ENCODE measurements around the gene CMIP.

CMIP gene

DNA sequence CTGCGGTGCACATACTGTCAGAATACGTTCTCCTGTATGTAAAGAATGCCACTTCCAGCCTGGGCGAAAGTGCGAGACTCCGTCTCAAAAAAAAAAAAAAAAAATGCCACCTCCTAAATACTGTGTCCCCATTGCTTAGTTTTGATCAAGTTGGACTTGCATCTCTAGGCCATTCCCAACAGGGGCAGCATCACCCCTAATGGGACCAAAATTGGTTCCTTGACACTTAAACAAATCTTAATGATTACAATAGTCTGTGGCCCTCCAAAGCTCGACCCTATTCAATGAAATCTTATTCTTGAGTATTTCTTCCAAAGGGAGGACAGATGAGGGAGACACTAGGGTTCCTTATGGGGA lies 179.8 kb downstream of the CMIP start:
- no peak for DNase-seq (ENCODE audit: low spot score)

DNA sequence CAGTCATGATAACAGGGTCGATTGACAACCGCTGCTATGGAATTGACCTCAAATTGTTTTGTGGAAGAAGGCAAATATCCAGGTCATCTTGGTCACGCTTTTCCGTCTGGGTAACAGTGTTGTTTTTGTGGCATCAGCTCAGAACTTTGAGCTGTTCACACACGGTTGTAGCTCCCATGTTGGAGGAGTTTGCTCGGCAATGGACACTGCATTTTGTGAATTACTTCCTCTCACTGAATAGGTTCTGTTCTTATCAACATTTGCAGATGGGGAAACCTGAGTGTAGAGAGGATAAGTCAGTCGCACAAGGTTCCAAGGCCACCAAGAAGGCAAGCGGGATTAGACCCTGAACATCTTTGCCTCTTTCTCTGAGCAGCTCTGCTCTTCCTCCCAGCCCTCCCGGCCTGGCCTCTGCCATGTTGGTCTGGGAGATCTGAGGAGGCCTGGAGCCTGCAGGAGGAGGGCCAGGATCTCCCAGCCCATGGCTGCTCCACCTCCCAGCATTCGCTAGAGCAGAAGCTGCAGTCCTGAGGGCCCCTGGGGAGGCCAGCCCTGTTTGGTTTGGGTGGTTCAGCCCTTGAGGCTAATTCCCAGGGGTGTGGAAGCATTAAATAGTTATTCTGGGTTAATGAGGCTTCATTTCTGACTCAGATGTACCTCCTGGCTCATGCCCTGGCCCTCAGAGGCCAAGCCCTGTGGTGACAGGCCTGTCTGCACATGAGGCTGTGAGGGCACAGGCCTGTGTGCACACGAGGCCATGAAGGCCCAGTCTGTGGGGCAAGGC lies 180.3 kb downstream of the CMIP start:
- DNase-seq (ENCODE audit: low spot score), result no peak

DNA sequence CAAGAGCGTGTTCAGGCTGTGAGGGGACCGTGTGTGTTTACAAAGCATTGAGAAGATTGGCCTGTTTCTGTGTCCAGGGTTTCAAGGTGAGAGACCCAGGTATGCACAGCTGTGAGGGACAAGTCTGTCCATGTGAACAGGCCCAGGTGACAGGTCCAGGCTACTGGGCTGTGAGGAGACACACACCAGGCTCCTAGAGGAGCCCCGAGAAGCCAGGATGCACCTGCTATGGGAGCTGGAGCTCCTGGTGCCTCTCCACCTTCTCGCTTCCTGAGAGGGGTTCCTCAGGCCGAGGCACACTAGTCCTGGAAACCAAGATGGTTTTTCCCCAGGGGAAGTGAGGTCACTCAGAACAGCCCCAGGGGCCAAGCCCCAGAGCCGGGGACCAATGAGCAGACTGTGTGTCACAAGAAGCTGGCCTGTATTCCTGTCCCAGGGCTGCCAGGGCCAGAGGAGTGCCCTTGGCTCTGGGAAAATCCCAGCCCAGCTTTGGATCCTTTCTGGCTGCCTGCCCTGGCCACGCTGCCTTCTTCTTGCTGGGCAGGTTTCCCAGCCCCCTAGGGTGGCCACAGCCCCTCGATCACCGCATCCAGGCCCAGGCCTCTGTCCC lies 181.0 kb downstream of the CMIP start:
- DNase-seq (ENCODE audit: low spot score), result no peak

DNA sequence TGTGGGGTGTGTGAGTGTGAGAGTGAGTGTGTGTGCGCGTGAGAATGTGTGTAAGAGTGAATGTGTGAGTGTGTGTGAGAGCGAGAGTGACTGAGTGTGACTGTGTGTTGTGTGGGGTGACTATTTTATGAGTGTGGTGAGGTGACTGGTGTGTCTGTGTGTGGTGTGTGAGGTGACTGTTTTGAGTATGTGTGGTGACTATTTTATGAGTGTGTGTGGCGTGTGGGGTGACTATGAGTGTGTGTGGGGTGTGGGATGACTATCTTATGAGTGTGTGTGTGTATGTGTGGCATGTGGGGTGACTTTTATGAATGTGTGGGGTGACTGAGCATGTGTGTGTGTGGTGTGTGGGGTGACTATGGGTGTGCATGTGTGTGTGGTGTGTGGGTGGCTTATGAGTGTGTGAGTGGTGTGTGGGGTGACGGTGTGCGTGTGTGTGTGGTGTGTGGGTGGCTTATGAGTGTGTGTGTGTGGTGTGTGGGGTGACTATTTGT lies 181.6 kb downstream of the CMIP start:
- no peak for DNase-seq (ENCODE audit: low spot score)

DNA sequence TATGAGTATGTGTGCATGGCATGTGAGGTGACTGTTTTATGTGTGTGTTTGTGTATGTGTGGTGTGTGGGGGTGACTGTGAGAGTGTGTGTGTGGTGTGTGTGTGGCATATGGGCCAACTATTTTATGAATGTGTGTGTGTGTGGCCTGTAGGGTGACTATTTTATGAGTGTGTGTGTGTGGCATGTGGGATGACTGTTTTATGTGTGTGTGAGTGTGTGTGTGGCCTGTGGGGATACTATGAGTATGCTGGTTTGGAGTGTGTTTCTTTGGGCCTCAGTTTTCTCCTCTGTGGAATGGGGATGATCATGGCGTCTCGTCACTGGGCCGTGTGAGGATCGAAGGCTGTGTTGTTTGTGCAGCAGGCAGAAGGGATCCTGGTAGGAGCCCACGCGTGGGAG lies 182.4 kb downstream of the CMIP start:
- DNase-seq (ENCODE audit: low spot score), result no peak

DNA sequence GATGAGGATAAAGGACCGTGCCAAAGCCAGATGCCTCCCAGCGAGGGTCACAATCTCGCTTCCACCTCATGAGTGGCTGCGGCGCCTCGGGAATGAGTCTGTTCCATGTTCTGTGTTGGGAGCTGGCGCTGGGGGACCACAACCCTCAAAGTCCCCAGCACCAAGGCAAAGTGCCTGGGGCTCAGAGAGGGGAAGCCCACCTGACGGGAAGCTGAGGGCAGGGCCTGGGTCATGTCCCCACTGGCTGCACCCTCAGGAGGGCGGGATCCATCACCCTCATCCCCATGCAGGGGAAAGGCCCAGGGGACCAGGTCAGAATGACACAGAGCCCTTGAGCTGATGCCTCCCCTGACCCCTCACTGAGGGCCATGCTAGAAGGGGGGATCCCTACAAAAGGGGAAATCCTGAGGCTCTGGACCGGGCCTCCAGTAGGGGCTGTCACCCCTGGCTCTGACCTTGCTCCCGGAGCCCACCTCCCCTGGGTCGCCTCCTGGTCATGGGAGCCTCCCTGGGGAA lies 183.2 kb downstream of the CMIP start:
- DNase-seq (ENCODE audit: low spot score), result no peak

DNA sequence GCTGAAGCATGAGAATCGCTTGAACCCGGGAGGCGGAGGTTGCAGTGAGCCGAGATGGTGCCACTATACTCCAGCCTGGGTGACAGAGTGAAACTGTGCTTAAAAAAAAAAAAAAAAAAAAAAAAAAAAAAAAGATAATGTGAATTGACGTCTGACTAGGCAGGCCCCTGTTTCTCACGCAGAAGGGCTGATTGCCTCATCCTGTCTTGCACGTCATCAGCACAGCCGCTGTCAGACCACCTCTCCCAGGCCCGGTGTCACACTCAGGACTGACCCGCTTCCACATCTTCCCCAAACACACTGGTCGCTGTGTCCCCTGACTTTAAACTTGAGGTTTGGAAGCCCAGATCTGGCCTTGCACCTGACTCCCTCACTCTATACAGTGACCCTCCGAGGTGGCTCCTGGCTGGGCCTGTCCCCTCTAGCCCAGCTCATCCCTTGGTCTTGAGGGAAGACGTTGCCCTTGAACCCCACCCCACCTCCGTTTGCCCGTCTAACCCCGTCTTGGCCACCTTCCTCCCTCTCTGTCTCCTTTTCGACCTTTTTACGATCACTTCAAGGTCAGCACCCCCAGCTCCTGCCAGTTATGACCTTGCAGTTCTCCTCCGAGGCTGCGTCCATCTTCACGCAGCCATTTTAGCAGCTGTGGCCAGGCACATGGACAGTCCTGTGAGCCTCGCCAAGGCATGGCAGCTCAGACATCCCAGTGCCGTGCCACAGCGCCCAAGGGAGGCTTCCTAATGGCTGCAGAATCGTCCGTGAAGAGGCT lies 184.6 kb downstream of the CMIP start:
- no peak for DNase-seq (ENCODE audit: low spot score)

DNA sequence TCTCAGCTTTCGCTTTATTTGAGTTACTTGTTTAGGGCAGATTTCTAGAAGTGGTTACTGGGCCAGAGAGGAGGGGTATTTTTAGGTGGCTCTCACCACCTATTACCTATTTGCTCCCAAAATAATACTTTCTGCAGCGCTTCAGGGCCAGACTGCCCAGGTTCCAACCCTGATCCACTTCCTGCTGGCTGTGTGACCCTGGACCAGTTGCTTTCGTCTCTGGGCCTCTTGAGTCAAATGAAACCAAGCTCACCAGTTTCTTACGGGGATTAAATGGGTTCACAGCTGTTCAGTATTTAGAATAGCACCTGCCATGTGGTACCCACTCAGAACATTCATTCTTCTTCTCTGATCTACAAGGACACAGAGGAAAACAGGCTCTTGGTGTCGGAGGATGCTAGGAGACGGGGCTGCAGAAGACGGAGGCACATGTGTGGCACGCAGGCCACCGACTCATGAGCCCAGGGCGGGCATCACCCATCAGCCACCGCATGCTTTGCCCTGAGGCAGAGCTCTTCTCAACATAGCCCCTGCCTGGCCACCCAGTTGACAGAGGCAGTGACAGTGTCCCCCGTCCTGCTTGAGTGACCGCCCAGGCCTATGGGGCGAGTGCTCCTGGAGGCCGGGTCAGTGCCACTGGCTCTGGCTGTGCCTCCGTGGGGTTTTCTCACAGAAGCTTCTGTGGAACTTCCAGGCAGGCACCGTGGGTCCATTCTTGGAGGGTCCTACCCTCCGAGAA lies 185.5 kb downstream of the CMIP start:
- no peak for DNase-seq (ENCODE audit: low spot score)

DNA sequence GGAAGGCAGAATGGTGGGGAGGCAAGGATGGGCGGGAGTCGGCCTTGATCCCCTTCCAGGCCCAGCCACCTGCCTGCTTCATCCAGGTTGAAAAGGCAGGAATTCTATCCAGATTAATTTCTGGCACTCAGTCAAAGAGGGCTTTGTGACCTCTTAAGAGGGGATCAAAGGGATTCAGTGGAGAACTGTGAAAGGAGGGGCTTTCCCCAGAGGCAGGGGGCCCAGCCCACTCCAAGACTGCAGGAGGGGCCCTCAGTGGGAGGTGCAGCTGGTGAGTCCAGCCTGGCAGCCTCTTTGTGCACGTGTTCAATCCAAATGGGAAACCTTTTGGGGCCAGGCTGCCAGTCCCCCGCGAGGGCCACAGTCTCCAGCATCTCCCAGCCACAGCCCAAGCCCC lies 186.0 kb downstream of the CMIP start:
- no peak for DNase-seq (ENCODE audit: low spot score)

DNA sequence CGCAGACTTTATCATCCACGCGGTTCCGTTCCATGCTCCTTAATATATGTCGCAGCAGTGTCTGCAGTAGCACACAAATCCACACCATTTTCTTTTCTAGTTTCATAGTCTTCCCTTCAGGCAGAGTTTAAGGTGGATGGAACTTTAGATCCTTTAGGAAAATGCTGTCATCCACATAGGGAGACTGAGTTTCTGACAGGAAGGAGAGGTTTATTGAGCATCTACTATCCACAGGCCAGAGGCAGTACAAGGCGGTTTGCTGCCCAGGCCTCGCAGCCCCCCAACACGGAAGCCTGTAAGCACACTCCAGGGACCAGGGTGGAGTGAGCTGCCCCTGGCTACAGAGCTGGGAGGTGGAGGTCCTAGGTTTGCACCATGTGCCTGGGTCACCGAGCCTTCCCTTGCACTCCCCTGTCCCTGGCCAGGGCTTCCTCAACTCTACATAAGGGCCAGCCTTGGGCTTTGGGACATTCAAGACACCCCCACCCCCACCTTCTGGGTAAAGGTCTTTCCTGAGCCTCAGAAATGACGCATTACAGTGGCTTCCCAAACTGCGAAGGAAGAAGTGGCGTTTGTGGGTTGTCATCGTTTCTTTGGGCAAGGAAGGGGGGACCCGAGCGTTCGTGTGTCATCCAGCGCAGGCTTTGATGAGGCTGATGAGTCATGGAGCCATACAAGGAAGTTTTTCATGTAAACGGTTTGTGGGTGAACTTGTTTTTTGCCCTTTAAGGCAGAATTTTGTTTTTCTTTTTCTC lies 188.0 kb downstream of the CMIP start:
- no peak for DNase-seq (ENCODE audit: low spot score)

DNA sequence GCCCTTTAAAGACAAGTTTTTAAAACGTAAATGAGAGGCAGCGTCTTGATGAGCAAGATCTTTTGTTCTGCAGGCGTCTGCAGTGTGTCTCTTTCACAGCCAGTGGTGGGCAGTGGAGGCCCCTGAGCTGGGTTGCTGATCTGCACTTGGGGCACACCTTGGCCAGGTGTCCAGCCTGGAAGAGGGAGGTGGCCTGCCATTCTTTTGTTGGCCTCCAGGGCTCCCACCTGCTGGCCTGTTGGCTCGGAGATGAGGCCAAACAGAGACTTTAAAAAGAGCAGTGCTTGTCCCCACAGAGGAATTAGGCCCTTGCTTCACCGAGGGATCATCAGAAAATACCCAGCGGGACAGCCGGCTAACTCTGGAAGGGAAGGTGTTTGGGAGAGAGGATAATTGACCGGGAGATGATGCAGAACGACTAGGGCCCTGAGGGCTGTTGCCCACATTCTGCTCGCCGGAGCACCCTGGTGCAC lies 188.6 kb downstream of the CMIP start:
- DNase-seq (ENCODE audit: low spot score), result peak; percentile 42

DNA sequence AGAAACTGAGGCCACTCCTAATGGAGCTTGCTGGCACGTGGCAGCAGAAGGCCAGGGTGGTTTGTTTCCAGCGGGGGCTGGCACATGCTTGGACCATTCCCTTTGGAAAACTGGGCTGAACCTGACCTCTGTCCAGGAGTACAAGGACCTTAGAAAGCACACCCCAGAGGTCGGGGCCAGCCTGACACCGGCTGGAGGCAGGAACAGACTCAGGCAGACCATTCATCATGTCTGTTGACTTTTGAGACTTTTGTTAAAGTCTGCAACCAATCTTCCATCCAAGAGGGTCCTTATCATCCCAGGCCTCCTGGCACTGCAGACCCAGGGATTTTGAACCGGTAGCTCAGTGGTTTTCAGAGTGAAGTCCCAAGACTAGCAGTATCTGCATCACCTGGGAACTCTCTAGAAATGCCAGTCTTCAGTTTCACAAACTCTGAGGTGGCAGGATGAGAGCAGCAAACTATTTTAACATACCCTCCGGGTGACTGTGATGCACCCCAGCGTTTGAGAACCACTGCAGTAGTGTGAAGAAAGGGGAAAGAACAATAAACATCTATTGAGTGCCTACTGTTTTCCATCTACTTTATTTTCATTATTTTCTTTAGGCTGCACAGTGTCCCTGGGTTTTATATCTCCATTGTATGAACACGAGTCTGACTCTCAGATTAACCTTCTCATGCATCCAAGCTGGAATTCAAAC lies 189.2 kb downstream of the CMIP start:
- DNase-seq (ENCODE audit: low spot score), result no peak

DNA sequence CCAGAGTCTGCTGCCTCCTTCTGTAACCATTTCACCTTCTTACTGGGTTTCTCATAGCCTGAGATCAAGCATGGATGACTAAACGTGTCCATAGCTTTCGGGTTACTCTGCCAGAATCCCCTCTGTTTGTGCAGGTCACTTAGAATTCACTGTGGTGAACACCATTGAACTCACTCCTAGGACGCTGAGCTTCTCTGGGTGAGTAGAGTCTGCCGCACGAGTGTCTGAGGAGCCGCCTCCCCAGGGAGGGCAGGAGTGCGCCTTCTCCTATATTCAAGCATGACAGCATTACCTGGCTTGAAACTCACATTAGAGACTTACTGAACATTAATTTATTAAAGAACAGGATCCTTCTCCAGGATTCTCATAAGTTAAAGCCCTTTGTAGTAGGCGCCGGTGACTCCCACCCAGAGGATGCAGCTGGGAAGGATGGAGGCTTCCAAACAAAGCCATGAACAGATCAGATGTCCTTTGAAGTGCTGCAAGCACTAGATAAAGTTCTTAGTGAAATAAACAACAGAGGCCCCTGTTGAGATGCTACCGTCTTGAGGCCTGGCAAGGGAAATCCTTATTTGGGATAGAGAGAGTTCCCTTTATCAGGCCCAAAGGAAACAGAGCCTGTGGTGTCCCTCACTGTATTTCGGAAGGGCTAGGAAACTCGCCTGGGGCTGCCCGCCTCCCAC lies 189.9 kb downstream of the CMIP start:
- DNase-seq (ENCODE audit: low spot score), result no peak

DNA sequence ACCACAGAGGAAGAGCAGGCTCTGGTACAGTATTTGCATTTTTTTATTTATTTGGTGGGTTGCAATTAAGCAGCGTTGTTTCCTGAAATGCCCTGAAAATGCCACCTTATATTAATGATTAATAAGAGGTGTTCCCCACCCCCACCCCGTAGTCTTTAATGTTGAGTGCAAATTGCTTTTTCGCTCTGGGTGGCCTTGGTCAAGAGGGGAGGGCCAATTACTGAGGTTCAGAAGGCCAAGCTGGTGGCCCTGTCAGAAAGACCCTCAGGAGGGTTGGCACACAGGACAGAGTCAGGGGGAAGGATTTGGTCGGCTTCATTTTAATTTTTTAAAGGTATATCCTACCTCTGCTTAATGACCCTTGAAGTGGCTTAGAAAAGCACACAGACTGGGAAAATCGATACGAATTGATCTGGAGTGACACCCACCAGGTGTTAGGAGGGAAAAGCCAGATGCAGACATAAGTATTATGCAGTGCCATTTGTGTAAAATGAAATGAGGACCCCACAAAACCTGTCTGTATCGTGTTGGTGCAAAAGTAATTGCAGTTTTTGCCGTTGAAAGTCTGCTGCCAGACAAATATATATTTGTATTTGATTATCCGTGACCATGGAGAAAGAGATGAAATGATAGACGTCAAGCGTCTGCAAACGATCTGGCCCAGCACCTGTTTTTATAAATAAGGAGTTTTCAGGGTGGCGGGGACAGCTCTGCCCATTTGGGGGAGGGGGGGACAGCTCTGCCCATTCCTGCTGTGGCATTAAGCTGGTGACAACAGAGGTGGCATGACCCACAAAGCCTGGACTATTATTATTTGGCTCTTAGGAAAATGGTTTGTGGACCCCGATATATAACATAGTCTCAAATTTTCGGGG lies 190.7 kb downstream of the CMIP start:
- DNase-seq (ENCODE audit: low spot score), result no peak

DNA sequence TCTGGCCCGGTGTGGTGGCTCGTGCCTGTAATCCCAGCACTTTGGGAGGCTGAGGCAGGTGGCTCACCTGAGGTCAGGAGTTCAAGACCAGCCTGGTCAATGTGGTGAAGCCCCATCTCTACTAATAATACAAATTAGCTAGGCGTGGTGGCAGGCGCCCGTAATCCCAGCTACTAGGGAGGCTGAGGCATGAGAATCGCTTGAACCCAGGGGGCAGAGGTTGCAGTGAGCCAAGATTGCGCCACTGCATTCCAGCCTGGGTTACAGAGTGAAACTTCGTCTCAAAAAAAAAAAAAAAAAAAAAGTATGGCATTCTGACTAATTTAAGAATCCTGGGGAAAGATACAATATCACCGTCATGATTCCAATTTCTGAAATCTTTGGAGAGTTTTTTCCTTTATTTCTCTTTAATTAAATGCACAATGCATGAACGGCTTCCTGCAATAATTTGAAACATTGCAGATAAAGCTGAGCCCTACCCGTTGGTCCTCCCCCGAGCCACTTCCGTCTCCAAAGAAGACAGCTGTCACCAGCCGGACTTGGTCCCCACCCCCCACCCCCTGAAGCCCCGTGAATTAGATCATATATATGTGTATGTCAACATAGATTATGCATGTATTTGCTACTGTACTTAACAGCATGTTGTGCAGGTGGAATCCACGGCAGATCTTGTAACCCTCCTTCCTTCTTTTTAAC lies 191.8 kb downstream of the CMIP start:
- no peak for DNase-seq (ENCODE audit: low spot score)

DNA sequence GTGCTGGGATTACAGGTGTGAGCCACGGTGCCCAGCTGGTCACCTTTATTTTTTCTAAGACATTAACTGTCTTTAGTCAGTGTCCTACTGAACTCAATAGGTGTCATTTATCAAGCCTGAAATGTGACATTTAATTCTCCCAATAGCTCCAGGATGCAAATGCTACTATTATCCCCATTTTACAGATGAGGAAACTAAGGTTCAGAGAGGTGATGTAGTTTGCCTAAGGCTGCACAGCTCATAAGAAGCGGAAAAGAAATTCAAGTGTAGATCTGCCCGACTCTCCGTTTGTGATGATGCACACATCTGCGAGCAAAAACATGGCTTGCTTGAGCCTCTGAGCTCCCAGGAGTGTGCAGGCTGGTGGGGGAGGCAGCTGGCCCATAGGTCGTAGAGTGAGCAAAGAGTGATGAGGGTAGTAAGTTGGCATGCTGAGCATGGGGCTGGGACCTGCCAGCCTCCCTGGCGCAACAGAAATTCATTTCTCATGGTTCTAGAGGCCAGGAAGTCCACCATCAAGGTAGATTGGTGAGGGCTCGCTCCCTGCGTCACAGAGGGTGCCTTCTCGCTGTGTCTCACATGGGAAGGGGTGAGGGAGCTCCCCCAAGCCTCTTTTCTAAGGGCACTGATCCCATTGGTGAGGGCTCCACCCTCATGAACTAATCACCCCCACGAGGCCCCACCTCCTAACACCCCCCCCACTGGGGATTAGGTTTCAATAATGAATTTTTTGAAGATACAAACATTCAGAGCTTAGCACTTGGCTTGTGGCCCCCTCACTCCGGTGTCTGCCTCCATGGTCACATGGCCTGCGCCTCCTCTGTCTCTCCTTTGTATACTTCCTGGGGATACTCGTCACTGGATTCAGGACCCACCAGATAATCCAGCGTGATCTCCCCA lies 193.0 kb downstream of the CMIP start:
- DNase-seq (ENCODE audit: low spot score), result no peak

DNA sequence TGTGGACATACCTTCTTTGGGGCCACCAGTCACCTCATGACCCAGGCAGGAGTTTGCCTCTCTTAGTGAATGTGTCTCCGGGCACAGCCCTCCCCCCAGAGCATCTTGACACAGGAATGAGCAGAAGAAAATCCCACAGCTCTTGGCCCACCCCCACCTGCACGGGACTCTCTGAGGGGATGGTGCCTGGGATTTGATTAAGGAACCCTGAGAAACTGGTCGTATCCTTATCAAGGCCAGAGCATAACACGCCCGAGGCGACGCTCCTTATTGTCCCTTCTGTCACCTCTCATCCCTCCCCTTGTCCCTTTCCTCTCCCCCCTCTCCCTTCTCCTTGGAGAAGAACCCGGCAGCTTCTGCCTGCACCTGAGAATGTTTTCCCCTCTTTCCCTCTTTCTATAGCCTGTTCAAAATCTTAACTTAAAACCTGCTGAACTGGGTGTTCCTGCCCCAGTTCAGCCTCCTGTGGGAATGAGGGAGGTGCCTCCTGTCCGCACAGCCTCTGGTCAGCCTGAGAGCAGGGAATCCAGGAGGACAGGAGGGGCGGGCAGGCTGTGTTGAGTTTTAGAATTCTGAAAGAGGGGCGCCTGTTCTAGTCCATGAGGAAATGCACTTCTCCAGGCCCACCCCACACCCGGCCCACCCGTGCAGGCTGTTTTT lies 193.8 kb downstream of the CMIP start:
- no peak for DNase-seq (ENCODE audit: low spot score)
